ENCODE data around the gene FBXO33. TPM values are rescaled to one million over a fixed set of nuclear protein-coding genes. Genes with fewer than 3 reads are reported as not detected.

Gene FBXO33
- total and polyA plus RNA-seq, 2 of the 8 experiments (the other 6 are each of a cell fraction or from before 2014, with no cell fraction given), result 4.7 to 11.5 TPM

DNA sequence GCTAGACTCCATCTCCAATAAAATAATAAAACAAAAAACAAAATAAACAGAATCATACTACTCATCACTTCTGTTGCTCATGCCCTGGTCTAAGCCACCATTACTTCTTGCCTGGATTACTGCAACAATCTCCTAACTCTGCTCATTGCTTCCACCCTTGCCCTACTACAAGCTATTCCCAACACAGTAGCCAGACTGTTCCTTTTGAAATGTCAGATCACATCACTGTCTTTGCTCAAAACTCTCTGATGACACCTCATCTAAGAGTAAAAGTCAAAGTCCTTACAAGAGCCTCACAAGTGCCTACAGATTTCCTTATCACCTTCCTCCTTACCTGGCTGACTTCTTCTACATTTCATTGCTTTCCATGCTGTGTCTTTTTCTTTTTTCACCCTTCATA is 10.0 kb downstream of the FBXO33 start:
- H3K9ac ChIP-seq (replicated peaks in 1 of 4; ENCODE audit: extremely low read depth in 1 of 4, low read depth in 3 of 4, low read length in 3 of 4), result no peak overlapping the region
- no peak overlapping the region for H2BK5ac ChIP-seq (ENCODE audit: low read depth, low read length)
- POLR2A ChIA-PET (ENCODE audit: partially characterized antibody), result interaction anchor here (5.3 kb wide), 1 partner anchor 10 kb away, joined by 24 read pairs; the partner anchor contains the start of gene FBXO33
- no peaks in the 10 kb centered on the region for H3K27me3 ChIP-seq (replicated peaks in 1 of 4; ENCODE audit: control insufficient read depth in 3 of 4, extremely low read depth in 1 of 4, insufficient read depth in 3 of 4, low read length in 3 of 4)
- FAIRE-seq (no peak), DNase-seq (ENCODE audit: low read depth in 1 of 2, low spot score in 2 of 2) (no peak)
- no peak overlapping the region for H3K23ac ChIP-seq (ENCODE audit: insufficient read length)
- no peak overlapping the region for H2BK15ac ChIP-seq (ENCODE audit: low read length)
- no peak overlapping the region for H3K4ac ChIP-seq (replicated peaks; ENCODE audit: insufficient read length, low read depth, low read length)
- peaks cover 0 to 12% of the 10 kb centered on the region in 2 experiments; a peak in 2 of 4 replicates for H3K79me2 ChIP-seq (ENCODE audit: control insufficient read depth in 1 of 2, insufficient read depth in 2 of 2, low read length in 2 of 2)
- no peak overlapping the region for H3K4me2 ChIP-seq (ENCODE audit: insufficient read depth in 1 of 2, low read depth in 2 of 2, low read length in 2 of 2)
- CTCF ChIA-PET (ENCODE audit: partially characterized antibody), result interaction anchor here (0.7 to 1.0 kb wide), 2 partner anchors 8 to 388 kb away, joined by 3 read pairs; no protein-coding TSS in a partner anchor
- no peak overlapping the region for H3K4me3 ChIP-seq (ENCODE audit: extremely low read depth in 1 of 4, insufficient read depth in 2 of 4, low read depth in 3 of 4, low read length in 4 of 4)
- H3K27ac ChIP-seq (ENCODE audit: low read depth, low read length), result no peak overlapping the region
- H2BK120ac ChIP-seq (replicated peaks; ENCODE audit: low read depth, low read length), result no peak overlapping the region
- H3K4me1 ChIP-seq (replicated peaks in 1 of 4; ENCODE audit: control insufficient read depth in 3 of 4, insufficient read depth in 4 of 4, low read length in 3 of 4), result peaks cover 0 to 3% (median 0%) of the 10 kb centered on the region in 4 experiments; a peak in 1 of 7 replicates
- H3K14ac ChIP-seq (ENCODE audit: insufficient read length), result no peak overlapping the region
- H4K8ac ChIP-seq (ENCODE audit: extremely low read depth, insufficient read depth, low read length), result no peak overlapping the region
- no peak overlapping the region for H4K5ac ChIP-seq (ENCODE audit: insufficient read length, low read depth, low read length)
- no peaks in the 10 kb centered on the region; the same call in 1 of the 2 replicates for H3K23me2 ChIP-seq (ENCODE audit: low read depth, low read length)
- H3K56ac ChIP-seq (replicated peaks; ENCODE audit: insufficient read length, low read depth, low read length), result no peak overlapping the region
- no peaks in the 10 kb centered on the region for H4K20me1 ChIP-seq (replicated peaks in 1 of 2; ENCODE audit: control insufficient read depth in 1 of 2, insufficient read depth in 2 of 2, low read length in 2 of 2)
- H2BK20ac ChIP-seq (ENCODE audit: low read length), result no peak overlapping the region
- H3K79me1 ChIP-seq (ENCODE audit: low read depth, low read length), result no peaks in the 10 kb centered on the region
- no peak overlapping the region for H3K18ac ChIP-seq (ENCODE audit: extremely low read depth, low read length)
- H4K91ac ChIP-seq (replicated peaks; ENCODE audit: insufficient read length, low read length), result no peak overlapping the region
- no peak overlapping the region for H2AK5ac ChIP-seq (ENCODE audit: low read depth, low read length)
- H2BK12ac ChIP-seq (ENCODE audit: low read depth, low read length), result no peak overlapping the region
- H3K9me3 ChIP-seq (ENCODE audit: insufficient read depth in 2 of 2, low read depth in 1 of 2, low read length in 1 of 2), result no peaks in the 10 kb centered on the region
- H3K36me3 ChIP-seq (ENCODE audit: control insufficient read depth in 2 of 4, insufficient read depth in 4 of 4, low read length in 3 of 4), result no peaks in the 10 kb centered on the region
- H2AFZ ChIP-seq (ENCODE audit: low read length), result no peak overlapping the region
- TF ChIP-seq GTF2F1 (IDR thresholded peaks at IDR 0.05; ENCODE audit: borderline replicate concordance, low read depth, low read length), result no peak
- no peak for TF ChIP-seq YY1 (IDR thresholded peaks at IDR 0.05; ENCODE audit: low read depth, low read length)
- TF ChIP-seq POLR2A (IDR thresholded peaks at IDR 0.05; ENCODE audit: control extremely low read depth in 1 of 2, low read depth in 2 of 2, low read length in 2 of 2), result no peak
- TF ChIP-seq RBBP5 (IDR thresholded peaks at IDR 0.05; ENCODE audit: borderline replicate concordance, low read depth, low read length), result no peak
- no peak for TF ChIP-seq TAF7 (optimal IDR thresholded peaks at IDR 0.05; ENCODE audit: borderline replicate concordance, low read depth, low read length)
- TF ChIP-seq NANOG (IDR thresholded peaks at IDR 0.05; ENCODE audit: insufficient read depth, low read depth, low read length, poor library complexity, severe bottlenecking), result no peak
- TF ChIP-seq, protein P1, sequence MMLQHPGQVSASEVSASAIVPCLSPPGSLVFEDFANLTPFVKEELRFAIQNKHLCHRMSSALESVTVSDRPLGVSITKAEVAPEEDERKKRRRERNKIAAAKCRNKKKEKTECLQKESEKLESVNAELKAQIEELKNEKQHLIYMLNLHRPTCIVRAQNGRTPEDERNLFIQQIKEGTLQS (IDR thresholded peaks at IDR 0.05; ENCODE audit: insufficient read depth, low read depth, low read length), result no peak
- no peak for TF ChIP-seq EZH2 (IDR thresholded peaks at IDR 0.05; ENCODE audit: low read depth, low read length, severe bottlenecking)
- TF ChIP-seq CEBPB (IDR thresholded peaks at IDR 0.05; ENCODE audit: low read depth, low read length), result no peak
- no peak for TF ChIP-seq POLR2AphosphoS5 (IDR thresholded peaks at IDR 0.05; ENCODE audit: low read depth, low read length)
- no peak for TF ChIP-seq CTCF (IDR thresholded peaks at IDR 0.05; ENCODE audit: control extremely low read depth in 1 of 3, insufficient read depth in 1 of 3, low read depth in 1 of 3, low read length in 3 of 3)
- TF ChIP-seq CBX8 (IDR thresholded peaks at IDR 0.05; ENCODE audit: borderline replicate concordance, low read depth, low read length), result no peak

All from H1 (cell line).